ENCODE measurements around the gene GRID1. TPM values are rescaled to one million over a fixed set of nuclear protein-coding genes. Genes with fewer than 3 reads are reported as not detected.

The GRID1 gene
- total RNA-seq, 1 donor from 2014 or later = 0.12 TPM

GRCh38 chr10:86219271-86219670 lies 147.3 kb downstream of the GRID1 start:
- no peak for DNase-seq (ENCODE audit: extremely low read depth, low read depth, low spot score)

GRCh38 chr10:86218842-86219241 lies 147.8 kb downstream of the GRID1 start:
- DNase-seq (ENCODE audit: extremely low read depth, low read depth, low spot score) = no peak

- no peak for DNase-seq (ENCODE audit: extremely low read depth, low read depth, low spot score)
These were observed 148.4 kb downstream of the GRID1 start for GRCh38 chr10:86218160-86218559.

GRCh38 chr10:86217371-86218080 lies 149.1 kb downstream of the GRID1 start:
- DNase-seq (ENCODE audit: extremely low read depth, low read depth, low spot score) = no peak

- DNase-seq (ENCODE audit: extremely low read depth, low read depth, low spot score) = no peak
These were observed 149.7 kb downstream of the GRID1 start for GRCh38 chr10:86216886-86217285.

- no peak for DNase-seq (ENCODE audit: extremely low read depth, low read depth, low spot score)
These were observed 150.9 kb downstream of the GRID1 start for GRCh38 chr10:86215712-86216111.

GRCh38 chr10:86215046-86215445 lies 151.5 kb downstream of the GRID1 start:
- DNase-seq (ENCODE audit: extremely low read depth, low read depth, low spot score) = no peak

GRCh38 chr10:86213148-86213547 lies 153.4 kb downstream of the GRID1 start:
- no peak for DNase-seq (ENCODE audit: extremely low read depth, low read depth, low spot score)

GRCh38 chr10:86212391-86212700 lies 154.2 kb downstream of the GRID1 start:
- DNase-seq (ENCODE audit: extremely low read depth, low read depth, low spot score) = no peak

GRCh38 chr10:86211691-86212390 lies 154.8 kb downstream of the GRID1 start:
- DNase-seq (ENCODE audit: extremely low read depth, low read depth, low spot score) = no peak

- DNase-seq (ENCODE audit: extremely low read depth, low read depth, low spot score) = no peak
These were observed 156.2 kb downstream of the GRID1 start for GRCh38 chr10:86210416-86210815.

- no peak for DNase-seq (ENCODE audit: extremely low read depth, low read depth, low spot score)
These were observed 156.9 kb downstream of the GRID1 start for GRCh38 chr10:86209726-86210125.

GRCh38 chr10:86207226-86207625 lies 159.4 kb downstream of the GRID1 start:
- DNase-seq (ENCODE audit: extremely low read depth, low read depth, low spot score) = no peak

- no peak for DNase-seq (ENCODE audit: extremely low read depth, low read depth, low spot score)
These were observed 160.4 kb downstream of the GRID1 start for GRCh38 chr10:86206240-86206579.

GRCh38 chr10:86205306-86206239 lies 161.0 kb downstream of the GRID1 start:
- no peak for DNase-seq (ENCODE audit: extremely low read depth, low read depth, low spot score)

- DNase-seq (ENCODE audit: extremely low read depth, low read depth, low spot score) = no peak
These were observed 161.9 kb downstream of the GRID1 start for GRCh38 chr10:86204421-86205305.

- no peak for DNase-seq (ENCODE audit: extremely low read depth, low read depth, low spot score)
These were observed 163.3 kb downstream of the GRID1 start for GRCh38 chr10:86203162-86203905.

GRCh38 chr10:86202226-86202735 lies 164.3 kb downstream of the GRID1 start:
- DNase-seq (ENCODE audit: extremely low read depth, low read depth, low spot score) = no peak

GRCh38 chr10:86200867-86201266 lies 165.7 kb downstream of the GRID1 start:
- DNase-seq (ENCODE audit: extremely low read depth, low read depth, low spot score) = no peak

GRCh38 chr10:86200269-86200668 lies 166.3 kb downstream of the GRID1 start:
- DNase-seq (ENCODE audit: extremely low read depth, low read depth, low spot score) = no peak

Data from glomerular endothelial cell (primary cell).